K562 (cell line): ENCODE results near the gene BNC2. TPM values are rescaled to one million over a fixed set of nuclear protein-coding genes. Genes with fewer than 3 reads are reported as not detected.

ENCODE experiments used
- ATAC-seq: fragments of 200-7000 bp; cut with Tn5 transposase; 3 replicates; pipeline ENCODE4 v1.9.1; 2020; ENCODE audit warnings: moderate library complexity
- BruUV-seq: library from RNA; stranded (reverse); fragments of 400-500 nt; replicated peaks from 2 replicates; lab custom pipeline; 2021; lab: Mats Ljungman, UMichigan
- CTCF ChIA-PET: fragments of 300-600 bp; formaldehyde crosslinking; extraction: SDS; loops from one replicate; lab custom pipeline; 2021; ENCODE audit warnings: low intra/inter-chr PET ratio; lab: Yijun Ruan, JAX
- POLR2A ChIA-PET: fragments of 300-600, 350-650 bp; sonication (Branson Sonifier 250); formaldehyde crosslinking; extraction: SDS; loops from one replicate; lab custom pipeline; 2021; ENCODE audit warnings: antibody characterized with exemption, inconsistent platforms; lab: Yijun Ruan, JAX
- DNase-seq, 4 experiments: peaks; one replicate each; pipeline versions ENCODE4 v3.0.0 to v3.0.0-alpha.2; 2011 to 2018; ENCODE audit warnings: low spot score in 3 of 4, mixed read lengths in 3 of 4; ENCODE audit errors: extremely low read depth in 1 of 4
- FAIRE-seq: peaks from 2 replicates; lab custom pipeline; 2011; peaks lifted over from hg19 to GRCh38; lab: Jason Lieb, UNC
- H2AFZ ChIP-seq: 2 replicates; pipeline ENCODE4 v1.6.0; 2011; ENCODE audit warnings: low read depth, low read length, control low read depth, inconsistent platforms
- H3K27ac ChIP-seq: fragments of 200-600 bp; 3 replicates; pipeline ENCODE4 v1.8.0; 2011; ENCODE audit warnings: low read depth, mild to moderate bottlenecking, control low read depth, inconsistent platforms, low read length, moderate library complexity, mixed read lengths; ENCODE audit errors: extremely low read depth
- H3K27me3 ChIP-seq, 2 experiments: fragments of 300-600 bp in 1 of 2; 2 replicates in 1 of 2; 3 replicates in 1 of 2; pipeline versions ENCODE4 v1.6.0 to v1.8.0; 2011; ENCODE audit warnings: inconsistent platforms in 2 of 2, low read length in 2 of 2, mild to moderate bottlenecking in 1 of 2, mixed read lengths in 1 of 2, moderate library complexity in 1 of 2; ENCODE audit not compliant: control insufficient read depth in 2 of 2, insufficient read depth in 2 of 2
- H3K36me3 ChIP-seq: fragments of 300-600 bp; 3 replicates; pipeline ENCODE4 v1.8.0; 2011; ENCODE audit warnings: mild to moderate bottlenecking, low read length, inconsistent platforms; ENCODE audit not compliant: control insufficient read depth, insufficient read depth
- H3K4me1 ChIP-seq, 2 experiments: fragments of 200-600 bp in 1 of 2; replicated peaks in 1 of 2; 2 replicates in 1 of 2; 3 replicates in 1 of 2; pipeline versions ENCODE4 v1.5.1 to v1.8.0; 2011; ENCODE audit warnings: inconsistent platforms in 2 of 2, low read length in 2 of 2, mild to moderate bottlenecking in 1 of 2, mixed read lengths in 1 of 2, moderate library complexity in 1 of 2; ENCODE audit not compliant: control insufficient read depth in 2 of 2, insufficient read depth in 2 of 2
- H3K4me2 ChIP-seq: 2 replicates; pipeline ENCODE4 v1.6.1; 2011; ENCODE audit warnings: low read length, control low read depth, inconsistent platforms, mixed read lengths; ENCODE audit not compliant: insufficient read depth
- H3K4me3 ChIP-seq: fragments of 200-600 bp; sonication (generic), shearing (Covaris generic); 2 replicates; pipeline ENCODE4 v1.5.1; 2016; ENCODE audit warnings: control low read depth, inconsistent platforms
- H3K79me2 ChIP-seq: fragments of 200-600 bp; 3 replicates; pipeline ENCODE4 v1.8.0; 2011; ENCODE audit warnings: low read length, inconsistent platforms; ENCODE audit not compliant: control insufficient read depth, insufficient read depth
- H3K9ac ChIP-seq, 2 experiments: 2 replicates each; pipeline versions ENCODE4 v1.6.0 to v1.6.1; 2011; ENCODE audit warnings: low read depth in 2 of 2, low read length in 2 of 2, control low read depth in 1 of 2, inconsistent platforms in 1 of 2, mild to moderate bottlenecking in 1 of 2, mixed read lengths in 1 of 2; ENCODE audit not compliant: insufficient read depth in 1 of 2
- H3K9me1 ChIP-seq: one replicate; pipeline ENCODE4 v1.6.0; 2011; ENCODE audit warnings: inconsistent platforms, mild to moderate bottlenecking, low read length, moderate library complexity; ENCODE audit not compliant: control insufficient read depth, insufficient read depth
- H3K9me3 ChIP-seq: replicated peaks from 2 replicates; pipeline ENCODE4 v1.5.1; 2011; ENCODE audit warnings: low read depth, low read length, inconsistent platforms; ENCODE audit not compliant: control insufficient read depth, insufficient read depth
- H4K20me1 ChIP-seq: replicated peaks from 2 replicates; pipeline ENCODE4 v1.6.1; 2011; ENCODE audit warnings: low read length, inconsistent platforms, mixed read lengths; ENCODE audit not compliant: control insufficient read depth, insufficient read depth
- GATA2 ChIP-seq: sonication (generic); formaldehyde crosslinking; IDR thresholded peaks from 2 replicates; pipeline ENCODE4 v1.4.0; 2020; ENCODE audit warnings: mild to moderate bottlenecking, missing genetic modification reagents
- GTF2F1 ChIP-seq: IDR thresholded peaks from 2 replicates; pipeline ENCODE4 v1.6.1; 2011; ENCODE audit warnings: low read depth, low read length, improper control_type of control experiment
- RBM17 ChIP-seq: fragments of 200-400 bp; formaldehyde crosslinking; IDR thresholded peaks from 2 replicates; pipeline ENCODE4 v1.6.1; 2017; ENCODE audit warnings: low read depth, mild to moderate bottlenecking, low read length, borderline replicate concordance
- RBM34 ChIP-seq: fragments of 200-400 bp; formaldehyde crosslinking; IDR thresholded peaks from 2 replicates; pipeline ENCODE4 v1.6.1; 2018; ENCODE audit warnings: low read length, borderline replicate concordance; ENCODE audit not compliant: insufficient read depth
- SOX6 ChIP-seq: fragments of 450-650 bp; IDR thresholded peaks from 2 replicates; pipeline ENCODE4 v1.6.1; 2014; ENCODE audit warnings: mild to moderate bottlenecking
- TCF7 ChIP-seq: sonication (generic); IDR thresholded peaks from 2 replicates; pipeline ENCODE4 v1.6.1; 2016; ENCODE audit warnings: antibody characterized with exemption, borderline replicate concordance
- ZNF143 ChIP-seq: sonication (generic); formaldehyde crosslinking; IDR thresholded peaks from 2 replicates; pipeline ENCODE4 v1.9.0; 2022; ENCODE audit warnings: mild to moderate bottlenecking, missing genetic modification reagents
- ZNF41 ChIP-seq: fragments of 250-450 bp; sonication (Bioruptor Pico); conservative IDR thresholded peaks from 2 replicates; pipeline ENCODE4 v1.4.0; 2020; ENCODE audit warnings: mild to moderate bottlenecking
- WGBS: fragments of 100-300 bp; shearing (Covaris generic); methylation state at CpG from one replicate; pipeline ENCODE4 v1.1.6; 2016; ENCODE audit warnings: low coverage, mixed read lengths; ENCODE audit not compliant: insufficient coverage; ENCODE audit errors: missing lambda C conversion rate; 5-methylcytosine and 5-hydroxymethylcytosine counted together
- in situ Hi-C: fragments of 300-500 bp; cut with MboI; formaldehyde crosslinking; loops from 4 replicates; pipeline ENCODE4 v1.15.0; 2018; ENCODE audit warnings: inconsistent platforms, mixed read lengths
- intact Hi-C: fragments of 100-400 bp; cut with micrococcal nuclease; formaldehyde crosslinking; loops from 2 replicates; pipeline ENCODE4 v1.14.2; 2022
- polyA plus RNA-seq, 8 experiments: library from polyadenylated mRNA; depleted of rRNA in 4 of 8; stranded (reverse) in 5 of 8; unstranded in 3 of 8; fragments of >200 nt; fragmentation: Nextera tagmentation in 2 of 8; fragmentation: Illumina TruSeq in 1 of 8; extraction: Ambion mirVana in 2 of 8; extraction: Trizol in 1 of 8; gene quantifications; 2 replicates each; pipeline versions ENCODE4 v1.2.1 to v1.2.3, GENCODE V29; 2011 to 2014; ENCODE audit warnings: inconsistent platforms in 1 of 8, missing spikeins in 1 of 8
- total RNA-seq, 7 experiments: library from RNA; depleted of rRNA in 6 of 7; stranded (reverse); fragments of >200 nt in 6 of 7; fragmentation: Illumina TruSeq in 2 of 7; extraction: Trizol in 2 of 7; gene quantifications; 2 replicates each; pipeline versions ENCODE4 v1.2.1 to v1.2.3, GENCODE V29; 2011 to 2021; ENCODE audit warnings: low replicate concordance in 1 of 7
- TF ChIP-seq, protein P1 (sequence below): conservative IDR thresholded peaks from 2 replicates; pipeline ENCODE4 v1.6.1; 2011; ENCODE audit warnings: low read depth, mild to moderate bottlenecking, low read length; ENCODE audit not compliant: control insufficient read depth

Gene BNC2
- total and polyA plus RNA-seq, 9 of the 15 experiments (the other 6 are each of a cell fraction or from before 2014, with no cell fraction given) = not detected

- Histone ChIP-seq H3K4me1 (no peaks in the 10 kb centered on the region), H3K9me1 (no peaks in the 10 kb centered on the region), H3K9ac (no peak overlapping the region), H3K27me3 (no peaks in the 10 kb centered on the region), H2AFZ (no peak overlapping the region), H3K9me3 (no peaks in the 10 kb centered on the region), H3K4me3 (no peak overlapping the region), H3K36me3 (no peaks in the 10 kb centered on the region), H4K20me1 (no peaks in the 10 kb centered on the region), H3K27ac (no peak overlapping the region), H3K4me2 (no peak overlapping the region), H3K79me2 (no peaks in the 10 kb centered on the region)
- ATAC-seq (no peak), FAIRE-seq (no peak), DNase-seq (no peak)
- intact Hi-C loops (no loop called here), in situ Hi-C loops (no loop called here)
- WGBS = 0% methylated on average over 5 of the region's 5 CpGs
- CTCF ChIA-PET = no interaction called here
- BruUV-seq = no TSS peak
- TF ChIP-seq, protein P1, sequence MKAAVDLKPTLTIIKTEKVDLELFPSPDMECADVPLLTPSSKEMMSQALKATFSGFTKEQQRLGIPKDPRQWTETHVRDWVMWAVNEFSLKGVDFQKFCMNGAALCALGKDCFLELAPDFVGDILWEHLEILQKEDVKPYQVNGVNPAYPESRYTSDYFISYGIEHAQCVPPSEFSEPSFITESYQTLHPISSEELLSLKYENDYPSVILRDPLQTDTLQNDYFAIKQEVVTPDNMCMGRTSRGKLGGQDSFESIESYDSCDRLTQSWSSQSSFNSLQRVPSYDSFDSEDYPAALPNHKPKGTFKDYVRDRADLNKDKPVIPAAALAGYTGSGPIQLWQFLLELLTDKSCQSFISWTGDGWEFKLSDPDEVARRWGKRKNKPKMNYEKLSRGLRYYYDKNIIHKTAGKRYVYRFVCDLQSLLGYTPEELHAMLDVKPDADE = no peak
- TF ChIP-seq GTF2F1 (no peak), ZNF41 (no peak), SOX6 (no peak), RBM34 (no peak), ZNF143 (no peak), TCF7 (no peak), RBM17 (no peak), GATA2 (CRISPR knock-in tag) (no peak)
- POLR2A ChIA-PET = no interaction called here
These were observed 140.3 kb downstream of the BNC2 start for GRCh38 chr9:16730162-16730561.
